ENCODE data around the gene DPYSL5. TPM values are rescaled to one million over a fixed set of nuclear protein-coding genes. Genes with fewer than 3 reads are reported as not detected.

The DPYSL5 gene
- total RNA-seq, 5 donors from 2014 or later (not counting 1 experiment from before 2014, with no cell fraction given) = not detected

GRCh38 chr2:26843041-26843440 lies 4.9 kb upstream of the DPYSL5 start:
- DNase-seq (no peak), ATAC-seq (replicated peaks in 1 of 4) (no peak)
- Histone ChIP-seq H3K4me1 (ENCODE audit: control insufficient read depth in 1 of 2, extremely low read depth in 1 of 2, insufficient read depth in 2 of 2, low read length in 2 of 2) (peaks cover 2 to 18% of the 10 kb centered on the region in 2 experiments), H3K27me3 (replicated peaks in 1 of 2; ENCODE audit: control insufficient read depth in 2 of 2, extremely low read depth in 1 of 2, insufficient read depth in 2 of 2, low read length in 1 of 2) (peaks cover 11 to 54% of the 10 kb centered on the region in 2 experiments), H3K4me3 (ENCODE audit: control insufficient read depth in 1 of 2, extremely low read depth in 1 of 2, low read length in 1 of 2) (no peak overlapping the region), H3K36me3 (ENCODE audit: control insufficient read depth in 2 of 2, extremely low read depth in 1 of 2, insufficient read depth in 1 of 2, low read length in 1 of 2) (no peaks in the 10 kb centered on the region), H3K9me3 (no peaks in the 10 kb centered on the region), H3K27ac (ENCODE audit: low read length) (no peak overlapping the region)
- H3K4me3 Mint-ChIP-seq = no peak overlapping the region
- no peak overlapping the region for H3K27ac Mint-ChIP-seq
- ChIA-PET POLR2A (interaction anchor here in 1 of 2 donors (0.6 kb wide), 1 partner anchor 444 kb away, joined by 3 read pairs; no protein-coding TSS in a partner anchor), CTCF (interaction anchor here in 1 of 2 donors (0.7 kb wide), 1 partner anchor 10 kb away, joined by 4 read pairs; no protein-coding TSS in a partner anchor)
- no peaks in the 10 kb centered on the region for H3K36me3 Mint-ChIP-seq
- H3K4me1 Mint-ChIP-seq = peaks cover 8 to 12% (median 11%) of the 10 kb centered on the region in 3 donors
- WGBS (ENCODE audit: insufficient coverage) = 75% methylated on average over 2 of the region's 4 CpGs
- H3K27me3 Mint-ChIP-seq = peaks cover 28 to 68% of the 10 kb centered on the region in 2 donors
- no peaks in the 10 kb centered on the region for H3K9me3 Mint-ChIP-seq

DNA sequence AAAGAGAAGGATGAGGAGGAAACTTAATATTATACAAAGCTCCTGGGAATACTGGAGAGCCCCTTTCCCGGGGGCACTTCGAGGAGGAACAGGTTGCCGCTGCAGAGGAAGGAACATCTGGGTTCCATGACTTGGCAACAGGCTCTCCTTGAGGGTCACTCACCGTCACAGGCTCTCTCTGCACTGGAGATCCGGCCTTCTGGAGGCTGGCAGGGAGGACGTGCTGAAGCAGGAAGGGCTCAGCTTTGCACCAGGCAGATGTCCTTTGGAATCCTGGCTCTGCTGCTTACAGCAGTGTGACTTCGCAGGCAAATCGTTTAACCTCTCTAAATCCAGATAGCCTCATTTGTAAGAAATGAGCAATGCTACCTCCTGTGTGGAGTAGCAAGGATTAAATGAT lies 2.9 kb upstream of the DPYSL5 start:
- Mint-ChIP-seq H3K27me3 (peaks cover 30 to 64% of the 10 kb centered on the region in 2 donors), H3K36me3 (no peaks in the 10 kb centered on the region), H3K27ac (no peak overlapping the region), H3K4me3 (no peak overlapping the region), H3K4me1 (peaks cover 12 to 14% (median 14%) of the 10 kb centered on the region in 3 donors), H3K9me3 (no peaks in the 10 kb centered on the region)
- Histone ChIP-seq H3K4me3 (ENCODE audit: control insufficient read depth in 1 of 2, extremely low read depth in 1 of 2, low read length in 1 of 2) (no peak overlapping the region), H3K4me1 (ENCODE audit: control insufficient read depth in 1 of 2, extremely low read depth in 1 of 2, insufficient read depth in 2 of 2, low read length in 2 of 2) (peaks cover 4 to 38% of the 10 kb centered on the region in 2 experiments), H3K27me3 (replicated peaks in 1 of 2; ENCODE audit: control insufficient read depth in 2 of 2, extremely low read depth in 1 of 2, insufficient read depth in 2 of 2, low read length in 1 of 2) (peaks cover 9 to 66% of the 10 kb centered on the region in 2 experiments), H3K36me3 (ENCODE audit: control insufficient read depth in 2 of 2, extremely low read depth in 1 of 2, insufficient read depth in 1 of 2, low read length in 1 of 2) (no peaks in the 10 kb centered on the region), H3K9me3 (no peaks in the 10 kb centered on the region), H3K27ac (ENCODE audit: low read length) (no peak overlapping the region)
- 67% methylated on average over 6 of the region's 8 CpGs for WGBS (ENCODE audit: insufficient coverage)
- DNase-seq (no peak), ATAC-seq (replicated peaks in 1 of 4) (no peak)
- ChIA-PET POLR2A (no interaction called here), CTCF (interaction anchor here (1.5 to 1.8 kb wide), 3 partner anchors 77 to 435 kb away, joined by 6 to 13 read pairs (median 7); no protein-coding TSS in a partner anchor)

DNA sequence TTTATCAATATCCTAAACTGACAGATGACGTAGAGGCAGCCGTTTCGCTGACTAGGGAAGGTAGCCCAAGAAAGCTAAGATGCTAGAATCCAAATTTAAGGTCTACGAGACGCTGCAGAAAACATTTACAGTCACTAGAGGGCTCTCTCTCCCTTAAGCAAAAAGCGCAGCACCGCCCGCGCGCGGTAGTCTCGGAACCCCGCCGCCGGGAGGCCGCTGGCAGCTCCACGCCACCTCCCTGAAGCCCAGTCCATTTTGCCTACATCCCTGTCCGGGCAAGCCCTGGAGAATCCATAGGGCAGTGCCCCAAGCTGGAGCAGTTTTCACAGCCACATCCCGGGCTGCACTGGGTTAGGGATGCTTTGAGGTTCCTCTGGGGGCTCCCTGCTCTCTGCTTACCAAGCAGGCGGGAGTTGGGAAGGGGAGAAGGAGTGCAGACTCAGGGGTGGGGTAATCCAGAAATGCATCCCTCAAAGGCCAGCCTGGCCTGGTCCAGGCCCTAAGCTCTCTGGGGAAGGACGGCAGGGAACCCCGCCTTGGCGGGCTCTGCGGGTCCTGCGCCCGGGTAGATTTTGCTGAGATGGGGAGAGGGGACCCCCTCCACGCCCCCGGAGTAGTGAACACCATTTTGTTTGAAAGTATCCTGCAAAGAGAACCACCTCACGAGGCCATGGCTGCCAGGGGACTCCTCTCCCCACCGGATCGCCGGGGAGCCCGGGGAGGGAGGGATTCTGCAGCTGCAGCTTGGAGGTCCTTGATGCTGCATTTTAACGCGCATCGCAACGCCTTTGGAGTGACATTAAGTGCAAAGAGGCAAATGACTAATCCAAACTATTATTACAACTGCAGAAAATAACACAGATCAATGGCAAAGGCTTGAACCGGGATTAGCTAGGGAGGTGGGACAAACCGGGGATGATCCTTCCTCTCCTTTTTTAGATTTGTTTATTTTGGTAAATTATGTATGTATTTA lies 1.3 kb upstream of the DPYSL5 start:
- Histone ChIP-seq H3K27me3 (replicated peaks in 1 of 2; ENCODE audit: control insufficient read depth in 2 of 2, extremely low read depth in 1 of 2, insufficient read depth in 2 of 2, low read length in 1 of 2) (peaks cover 15 to 71% of the 10 kb centered on the region in 2 experiments), H3K36me3 (ENCODE audit: control insufficient read depth in 2 of 2, extremely low read depth in 1 of 2, insufficient read depth in 1 of 2, low read length in 1 of 2) (no peaks in the 10 kb centered on the region), H3K4me3 (ENCODE audit: control insufficient read depth in 1 of 2, extremely low read depth in 1 of 2, low read length in 1 of 2) (peak overlapping the region in 1 of 2 donors; percentile 50), H3K27ac (ENCODE audit: low read length) (no peak overlapping the region), H3K9me3 (no peaks in the 10 kb centered on the region), H3K4me1 (ENCODE audit: control insufficient read depth in 1 of 2, extremely low read depth in 1 of 2, insufficient read depth in 2 of 2, low read length in 2 of 2) (peaks cover 4 to 39% of the 10 kb centered on the region in 2 experiments)
- DNase-seq (peak in 32 of 35 experiments; percentile 12 to 77 (median 44)), ATAC-seq (replicated peaks in 1 of 4) (peak; percentile 66 to 77 (median 72))
- 4% methylated on average over 19 of the region's 39 CpGs for WGBS (ENCODE audit: insufficient coverage)
- no peaks in the 10 kb centered on the region for H3K9me3 Mint-ChIP-seq
- peak overlapping the region; percentile 63 to 71 (median 68) for H3K4me3 Mint-ChIP-seq
- ChIA-PET CTCF (interaction anchor here (0.6 to 1.8 kb wide), 9 partner anchors 11 to 433 kb away, joined by 3 to 13 read pairs (median 5); no protein-coding TSS in a partner anchor), POLR2A (interaction anchor here in 1 of 2 donors (0.7 kb wide), 1 partner anchor 74 kb away, joined by 3 read pairs; no protein-coding TSS in a partner anchor)
- peaks cover 34 to 64% of the 10 kb centered on the region in 2 donors for H3K27me3 Mint-ChIP-seq
- peaks cover 12 to 19% (median 17%) of the 10 kb centered on the region in 3 donors for H3K4me1 Mint-ChIP-seq
- H3K27ac Mint-ChIP-seq = no peak overlapping the region
- H3K36me3 Mint-ChIP-seq = no peaks in the 10 kb centered on the region

- Mint-ChIP-seq H3K36me3 (no peaks in the 10 kb centered on the region), H3K4me1 (peaks cover 12 to 19% (median 17%) of the 10 kb centered on the region in 3 donors), H3K9me3 (no peaks in the 10 kb centered on the region), H3K27ac (no peak overlapping the region), H3K27me3 (peaks cover 41 to 69% of the 10 kb centered on the region in 2 donors), H3K4me3 (peak overlapping the region; percentile 49 to 71 (median 63))
- H3K4me1 ChIP-seq (ENCODE audit: control insufficient read depth in 1 of 2, extremely low read depth in 1 of 2, insufficient read depth in 2 of 2, low read length in 2 of 2) = peaks cover 4 to 39% of the 10 kb centered on the region in 2 experiments
- 7% methylated on average over 25 of the region's 27 CpGs for WGBS (ENCODE audit: insufficient coverage)
- no peak overlapping the region for H3K27ac ChIP-seq (ENCODE audit: low read length)
- ATAC-seq (replicated peaks in 1 of 4) (no peak), DNase-seq (peak in 1 of 35 experiments; percentile 11)
- H3K9me3 ChIP-seq = no peaks in the 10 kb centered on the region
- peak overlapping the region in 1 of 2 donors; percentile 5 for H3K4me3 ChIP-seq (ENCODE audit: control insufficient read depth in 1 of 2, extremely low read depth in 1 of 2, low read length in 1 of 2)
- ChIA-PET CTCF (no interaction called here), POLR2A (no interaction called here)
- peaks cover 16 to 66% of the 10 kb centered on the region in 2 experiments for H3K27me3 ChIP-seq (replicated peaks in 1 of 2; ENCODE audit: control insufficient read depth in 2 of 2, extremely low read depth in 1 of 2, insufficient read depth in 2 of 2, low read length in 1 of 2)
- H3K36me3 ChIP-seq (ENCODE audit: control insufficient read depth in 2 of 2, extremely low read depth in 1 of 2, insufficient read depth in 1 of 2, low read length in 1 of 2) = no peaks in the 10 kb centered on the region
These were observed 651 bp upstream of the DPYSL5 start for GRCh38 chr2:26847307-26847654.

- ATAC-seq (replicated peaks in 1 of 4) = peak; percentile 30 to 40 (median 32)
- Histone ChIP-seq H3K27ac (ENCODE audit: low read length) (no peak overlapping the region), H3K4me3 (ENCODE audit: control insufficient read depth in 1 of 2, extremely low read depth in 1 of 2, low read length in 1 of 2) (peak overlapping the region; percentile 26 to 74), H3K36me3 (ENCODE audit: control insufficient read depth in 2 of 2, extremely low read depth in 1 of 2, insufficient read depth in 1 of 2, low read length in 1 of 2) (no peaks in the 10 kb centered on the region), H3K27me3 (replicated peaks in 1 of 2; ENCODE audit: control insufficient read depth in 2 of 2, extremely low read depth in 1 of 2, insufficient read depth in 2 of 2, low read length in 1 of 2) (peaks cover 16 to 62% of the 10 kb centered on the region in 2 experiments), H3K4me1 (ENCODE audit: control insufficient read depth in 1 of 2, extremely low read depth in 1 of 2, insufficient read depth in 2 of 2, low read length in 2 of 2) (peaks cover 4 to 39% of the 10 kb centered on the region in 2 experiments), H3K9me3 (no peaks in the 10 kb centered on the region)
- POLR2A ChIA-PET = interaction anchor here in 1 of 2 donors (0.7 kb wide), 1 partner anchor 13 kb away, joined by 3 read pairs; no protein-coding TSS in a partner anchor
- CTCF ChIA-PET = interaction anchor here (0.5 to 0.8 kb wide), 3 partner anchors 110 to 169 kb away, joined by 3 to 6 read pairs (median 3); no protein-coding TSS in a partner anchor
- Mint-ChIP-seq H3K4me3 (peak overlapping the region; percentile 47 to 81 (median 59)), H3K27ac (no peak overlapping the region), H3K9me3 (no peaks in the 10 kb centered on the region), H3K4me1 (peaks cover 12 to 19% (median 17%) of the 10 kb centered on the region in 3 donors), H3K36me3 (no peaks in the 10 kb centered on the region), H3K27me3 (peaks cover 44 to 67% of the 10 kb centered on the region in 2 donors)
- WGBS (ENCODE audit: insufficient coverage) = 3% methylated on average over 69 of the region's 75 CpGs
- DNase-seq = peak in 7 of 35 experiments; percentile 11 to 30 (median 25)
These were observed 564 bp downstream of the DPYSL5 start for GRCh38 chr2:26848336-26849055.

All from T-cell (primary cell).